ENCODE data around the gene GNAQ. TPM values are rescaled to one million over a fixed set of nuclear protein-coding genes. Genes with fewer than 3 reads are reported as not detected.

The GNAQ gene
- total RNA-seq, 4 donors from 2014 or later, result 64.0 to 80.4 (median 69.2) TPM

GRCh38 chr9:77680581-77680980 lies 351.0 kb downstream of the GNAQ start:
- intact Hi-C loops (cut with DNase I), result no loop called here
- Histone ChIP-seq H3K4me3 (no peak overlapping the region), H3K4me1 (peaks cover 0 to 19% (median 0%) of the 10 kb centered on the region in 4 donors), H3K9me3 (no peaks in the 10 kb centered on the region), H3K27ac (replicated peaks in 1 of 4) (no peak overlapping the region), H3K36me3 (no peaks in the 10 kb centered on the region), H3K27me3 (no peaks in the 10 kb centered on the region)
- 75% methylated on average over 5 of the region's 5 CpGs for WGBS
- TF ChIP-seq POLR2A (IDR thresholded peaks at IDR 0.05; ENCODE audit: low read depth), result no peak
- no peak for TF ChIP-seq POLR2AphosphoS5 (IDR thresholded peaks at IDR 0.05)
- TF ChIP-seq EP300 (IDR thresholded peaks at IDR 0.05), result no peak
- no peak for TF ChIP-seq CTCF (IDR thresholded peaks at IDR 0.05)
- no peak for DNase-seq (ENCODE audit: extremely low spot score)

- no peak for DNase-seq (ENCODE audit: extremely low spot score)
- Histone ChIP-seq H3K36me3 (no peaks in the 10 kb centered on the region), H3K4me1 (peaks cover 0 to 19% (median 0%) of the 10 kb centered on the region in 4 donors), H3K4me3 (no peak overlapping the region), H3K27me3 (no peaks in the 10 kb centered on the region), H3K27ac (replicated peaks in 1 of 4) (no peak overlapping the region), H3K9me3 (no peaks in the 10 kb centered on the region)
- WGBS, result 92% methylated on average over 9 of the region's 9 CpGs
- intact Hi-C loops (cut with DNase I), result no loop called here
- no peak for TF ChIP-seq EP300 (IDR thresholded peaks at IDR 0.05)
Observed at GRCh38 chr9:77679661-77680368, 351.8 kb downstream of the GNAQ start.

GRCh38 chr9:77679088-77679487 lies 352.5 kb downstream of the GNAQ start:
- peak; percentile 29 for DNase-seq (ENCODE audit: extremely low spot score)
- intact Hi-C loops (cut with DNase I), result no loop called here
- WGBS, result 77% methylated on average over 2 of the region's 2 CpGs
- Histone ChIP-seq H3K27ac (replicated peaks in 1 of 4) (no peak overlapping the region), H3K4me3 (no peak overlapping the region), H3K27me3 (no peaks in the 10 kb centered on the region), H3K36me3 (no peaks in the 10 kb centered on the region), H3K4me1 (peaks cover 0 to 26% (median 6%) of the 10 kb centered on the region in 4 donors), H3K9me3 (no peaks in the 10 kb centered on the region)
- TF ChIP-seq EP300 (IDR thresholded peaks at IDR 0.05) (no peak), POLR2A (IDR thresholded peaks at IDR 0.05; ENCODE audit: low read depth) (no peak), POLR2AphosphoS5 (IDR thresholded peaks at IDR 0.05) (no peak), CTCF (IDR thresholded peaks at IDR 0.05) (no peak)

GRCh38 chr9:77677957-77678535 lies 353.6 kb downstream of the GNAQ start:
- WGBS, result 74% methylated on average over 6 of the region's 7 CpGs
- Histone ChIP-seq H3K27me3 (no peaks in the 10 kb centered on the region), H3K27ac (replicated peaks in 1 of 4) (peak overlapping the region in 1 of 4 donors; percentile 36), H3K9me3 (no peaks in the 10 kb centered on the region), H3K4me3 (no peak overlapping the region), H3K36me3 (no peaks in the 10 kb centered on the region), H3K4me1 (peaks cover 0 to 33% (median 15%) of the 10 kb centered on the region in 4 donors)
- TF ChIP-seq EP300 (IDR thresholded peaks at IDR 0.05), result no peak
- no peak for TF ChIP-seq POLR2A (IDR thresholded peaks at IDR 0.05; ENCODE audit: low read depth)
- no peak for TF ChIP-seq CTCF (IDR thresholded peaks at IDR 0.05)
- TF ChIP-seq POLR2AphosphoS5 (IDR thresholded peaks at IDR 0.05), result no peak
- intact Hi-C loops (cut with DNase I), result no loop called here
- DNase-seq (ENCODE audit: extremely low spot score), result peak; percentile 90

- intact Hi-C loops (cut with DNase I), result no loop called here
- TF ChIP-seq POLR2A (IDR thresholded peaks at IDR 0.05; ENCODE audit: low read depth), result no peak
- Histone ChIP-seq H3K9me3 (no peaks in the 10 kb centered on the region), H3K4me1 (peaks cover 0 to 33% (median 15%) of the 10 kb centered on the region in 4 donors), H3K27ac (replicated peaks in 1 of 4) (no peak overlapping the region), H3K4me3 (no peak overlapping the region), H3K27me3 (no peaks in the 10 kb centered on the region), H3K36me3 (no peaks in the 10 kb centered on the region)
- peak; percentile 55 for DNase-seq (ENCODE audit: extremely low spot score)
- 81% methylated on average over 4 of the region's 4 CpGs for WGBS
Observed at GRCh38 chr9:77677397-77677796, 354.2 kb downstream of the GNAQ start.
